ENCODE data around the gene SIGLEC9.

Gene SIGLEC9

DNA sequence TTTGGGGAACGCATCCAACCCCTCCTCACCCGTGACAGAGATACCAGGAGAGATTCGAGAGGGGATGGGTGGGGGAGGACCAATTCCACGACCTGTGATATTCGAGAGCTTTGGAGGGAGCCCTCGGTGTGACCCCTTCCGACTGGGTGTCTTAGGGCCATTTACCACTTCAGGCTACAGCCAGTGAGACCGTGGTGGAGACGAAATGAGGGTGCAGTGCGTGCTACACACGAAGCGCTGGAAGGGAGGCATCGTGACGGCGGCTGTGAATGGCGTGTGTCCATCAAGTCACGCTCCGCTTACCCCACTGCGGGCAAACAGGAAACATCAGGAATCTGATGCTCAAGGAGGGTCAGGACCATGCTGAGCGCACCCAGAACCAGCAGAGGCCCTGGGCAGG, 26.9 kb upstream of the SIGLEC9 start:
- DNase-seq = no peak

- peak; percentile 74 for DNase-seq
Observed at GRCh38 chr19:51098365-51099046, 26.2 kb upstream of the SIGLEC9 start.

- no peak for DNase-seq
Observed at GRCh38 chr19:51099047-51099382, 25.7 kb upstream of the SIGLEC9 start.

DNA sequence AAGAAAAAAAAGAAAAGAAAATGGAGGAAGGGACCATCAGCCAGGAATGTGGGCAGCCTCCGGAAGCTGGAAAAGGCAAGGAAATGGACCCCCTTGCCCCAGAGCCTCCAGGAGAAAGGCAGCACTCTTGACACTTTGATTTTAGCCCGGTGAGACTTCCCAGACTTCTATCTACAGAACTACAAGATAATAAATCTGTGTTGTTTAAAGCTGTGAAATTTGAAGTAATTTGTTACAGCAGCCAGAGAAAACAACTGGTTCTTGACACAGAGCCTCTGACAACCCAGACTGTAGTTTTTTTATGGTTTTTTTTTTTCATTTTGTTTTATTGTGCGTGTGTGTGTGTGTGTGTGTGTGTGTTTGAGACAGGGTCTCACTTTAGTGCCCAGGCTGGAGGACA, 24.1 kb upstream of the SIGLEC9 start:
- DNase-seq = no peak

- no peak for DNase-seq
Observed at GRCh38 chr19:51101171-51101865, 23.4 kb upstream of the SIGLEC9 start.

GRCh38 chr19:51102991-51103390, 21.7 kb upstream of the SIGLEC9 start:
- DNase-seq = no peak

DNA sequence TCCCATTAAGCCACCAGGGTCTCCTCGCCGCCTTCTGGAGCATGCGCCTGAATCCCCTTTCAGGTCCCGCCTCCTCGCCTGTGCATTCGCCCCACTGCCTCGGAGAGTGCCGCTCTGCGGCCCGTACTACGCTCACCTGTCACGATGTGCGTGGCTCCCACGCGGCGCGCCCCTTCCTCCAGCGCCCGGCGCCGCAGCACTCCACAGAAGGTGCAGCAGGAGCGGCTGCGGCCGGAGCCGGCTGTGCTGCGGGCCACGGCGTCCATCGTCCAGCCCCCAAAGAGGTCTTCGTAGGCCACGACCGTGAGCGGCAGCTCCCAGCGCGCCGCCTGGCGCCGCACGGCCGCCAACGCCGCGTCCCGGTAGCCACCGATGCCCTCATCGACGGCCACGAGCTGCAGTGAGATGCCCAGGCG, 20.8 kb upstream of the SIGLEC9 start:
- no peak for DNase-seq

GRCh38 chr19:51107406-51108065, 17.2 kb upstream of the SIGLEC9 start:
- DNase-seq = no peak

DNA sequence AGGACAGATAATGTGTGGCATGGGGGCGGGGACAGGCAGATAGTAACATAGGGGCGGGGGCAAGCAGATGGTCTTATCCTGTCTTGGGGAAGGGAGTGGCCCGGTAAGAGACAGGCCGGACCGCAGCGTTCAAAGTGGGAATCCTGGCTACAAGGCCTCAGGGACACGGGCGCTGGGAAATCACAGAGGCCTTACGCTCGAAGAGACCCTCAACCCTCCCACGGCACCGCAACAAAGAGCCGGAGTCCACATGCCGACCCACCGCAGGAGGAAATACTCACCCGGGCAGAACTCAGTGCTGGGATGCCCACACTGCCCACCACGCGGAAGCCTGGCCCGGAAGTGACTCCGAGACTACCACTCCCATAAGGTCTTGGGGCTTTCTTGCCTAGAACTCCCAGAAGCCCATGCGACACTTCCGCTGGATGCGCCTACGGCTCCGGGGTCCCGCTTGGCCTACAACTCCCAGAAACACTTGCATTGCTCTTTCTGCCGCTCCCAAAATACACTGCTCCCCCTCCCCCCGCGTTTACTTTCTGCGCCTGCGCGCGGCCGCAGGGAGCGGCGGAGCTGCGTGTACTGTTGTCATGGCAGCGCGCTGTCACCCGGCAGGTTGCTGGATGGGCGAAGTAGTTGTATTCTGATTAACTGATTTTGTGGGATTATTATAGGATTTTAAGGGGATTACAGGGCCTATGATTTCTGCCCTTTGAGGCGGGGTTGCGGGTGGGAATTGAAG, 16.5 kb upstream of the SIGLEC9 start, which contains the start of gene CTU1:
CTU1 (minus strand) TSS at position 344 of the 739 bp plus-strand sequence. CDS start 3,840 bp downstream, outside the sequence.
- peak; percentile 99 for DNase-seq

- DNase-seq = no peak
Observed at GRCh38 chr19:51108805-51109146, 15.9 kb upstream of the SIGLEC9 start.

GRCh38 chr19:51110666-51110971, 14.1 kb upstream of the SIGLEC9 start:
- no peak for DNase-seq

GRCh38 chr19:51111606-51112005, 13.1 kb upstream of the SIGLEC9 start:
- DNase-seq = no peak

DNA sequence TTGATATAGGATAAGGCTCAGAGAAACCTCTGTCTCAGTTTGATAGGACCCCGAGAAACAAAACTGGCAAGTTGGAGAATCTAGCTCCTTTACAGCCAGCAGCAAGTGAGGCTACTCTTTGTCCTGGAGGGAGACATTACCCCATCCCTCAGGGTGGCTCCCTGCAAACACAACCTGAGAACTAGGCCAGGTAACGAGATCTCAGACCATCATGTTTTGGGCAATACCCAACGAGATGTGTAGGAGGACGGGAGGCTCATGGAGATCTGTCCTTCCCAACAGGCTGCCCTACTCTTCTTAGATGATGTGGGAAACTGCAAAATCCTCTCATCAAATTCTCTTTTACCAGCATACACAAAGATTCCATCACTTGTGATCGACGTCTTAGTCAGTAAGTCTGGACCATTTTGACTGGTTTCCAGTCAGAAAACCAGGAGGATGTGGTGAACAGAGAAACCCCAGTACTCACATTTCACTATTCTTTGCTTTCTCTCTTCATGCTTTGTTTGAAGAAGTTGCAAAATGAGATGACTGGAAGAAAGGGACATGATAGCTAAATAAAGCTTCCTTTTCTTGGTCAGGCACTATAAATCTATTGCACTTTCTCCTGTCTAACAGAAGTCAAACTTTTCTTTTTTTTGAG, 10.5 kb upstream of the SIGLEC9 start:
- DNase-seq = no peak

- no peak for DNase-seq
Observed at GRCh38 chr19:51116736-51117286, 7.9 kb upstream of the SIGLEC9 start.

DNA sequence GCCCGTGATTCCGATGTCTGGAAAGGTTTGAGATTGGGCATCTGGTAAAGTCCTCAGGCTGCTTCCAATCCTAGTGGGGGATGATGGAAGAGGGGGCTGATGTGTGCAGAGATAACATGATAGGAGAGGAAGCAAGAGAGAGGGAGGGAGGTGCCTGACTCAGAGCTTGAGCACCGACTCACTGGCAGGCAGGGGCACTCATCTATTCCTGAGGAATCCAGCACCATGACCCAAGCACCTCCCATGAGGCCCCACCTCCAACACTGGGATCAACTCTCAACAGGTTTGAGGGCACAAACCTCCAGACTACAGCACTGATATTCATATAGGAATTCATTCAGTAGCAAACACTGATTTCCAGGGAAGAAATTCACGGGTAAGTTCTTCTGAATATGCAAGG, 5.6 kb upstream of the SIGLEC9 start:
- DNase-seq = no peak

- DNase-seq = no peak
Observed at GRCh38 chr19:51119611-51120010, 5.1 kb upstream of the SIGLEC9 start.

DNA sequence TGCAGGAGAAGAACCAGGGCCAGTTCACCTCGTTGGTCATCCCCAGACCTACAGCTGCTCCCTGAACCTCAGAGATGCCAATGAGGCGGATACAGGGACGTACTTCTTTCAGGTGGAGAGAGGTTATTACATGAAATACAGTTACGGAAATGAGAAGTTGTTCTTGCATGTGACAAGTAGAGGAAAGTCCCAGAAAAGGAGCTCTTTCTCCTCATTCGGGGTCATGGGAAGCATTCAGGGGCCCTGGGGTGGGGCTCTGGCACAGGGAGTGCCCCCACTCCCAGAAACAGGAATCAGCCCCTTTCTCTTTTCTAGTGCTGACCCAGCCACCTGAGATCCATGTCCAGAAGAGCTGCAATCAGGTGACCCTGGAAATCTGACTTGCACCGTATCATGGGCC, 4.5 kb upstream of the SIGLEC9 start:
- no peak for DNase-seq

DNA sequence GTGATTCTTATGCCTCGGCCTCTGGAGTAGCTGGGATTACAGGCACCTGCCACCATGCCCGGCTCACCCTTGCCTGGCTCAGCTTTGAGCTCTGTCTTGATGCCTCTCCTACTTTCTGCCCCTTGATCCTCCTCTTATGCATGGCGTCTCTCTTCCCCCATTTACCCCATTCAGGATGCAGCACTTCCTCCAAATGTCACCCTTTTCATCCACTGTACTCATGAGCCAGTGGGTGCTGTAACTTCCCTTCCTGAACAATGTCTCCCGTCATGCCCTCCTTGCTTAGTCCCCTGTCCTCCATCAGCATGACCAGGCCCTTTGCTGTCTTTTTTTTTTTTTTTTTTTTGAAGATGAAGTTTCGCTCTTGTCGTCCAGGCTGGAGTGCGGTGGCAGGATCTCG, 3.4 kb upstream of the SIGLEC9 start:
- DNase-seq = no peak

GRCh38 chr19:51122112-51122981, 2.4 kb upstream of the SIGLEC9 start:
- DNase-seq = no peak

DNA sequence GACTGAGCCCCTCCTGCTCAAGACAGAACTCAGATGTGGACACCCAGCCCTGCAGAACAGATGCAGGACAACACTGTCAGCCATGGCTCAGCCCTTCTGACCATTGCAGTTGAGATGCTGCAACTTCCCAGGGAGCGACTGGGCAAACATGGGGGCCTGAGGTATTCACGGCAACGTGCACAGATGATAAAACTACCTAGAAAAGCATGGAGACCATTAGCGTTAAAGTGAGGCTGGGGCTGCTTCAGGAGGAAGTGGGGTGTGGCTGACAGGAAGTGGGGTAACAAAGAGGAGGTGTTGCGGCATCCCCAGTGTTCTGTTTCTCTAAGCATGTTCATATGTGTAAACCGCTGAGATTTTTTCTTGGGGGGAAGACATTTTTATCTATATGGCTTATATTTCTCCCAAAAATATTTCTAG, 1.3 kb upstream of the SIGLEC9 start:
- DNase-seq = no peak

GRCh38 chr19:51123802-51124201, 904 bp upstream of the SIGLEC9 start:
- no peak for DNase-seq

DNA sequence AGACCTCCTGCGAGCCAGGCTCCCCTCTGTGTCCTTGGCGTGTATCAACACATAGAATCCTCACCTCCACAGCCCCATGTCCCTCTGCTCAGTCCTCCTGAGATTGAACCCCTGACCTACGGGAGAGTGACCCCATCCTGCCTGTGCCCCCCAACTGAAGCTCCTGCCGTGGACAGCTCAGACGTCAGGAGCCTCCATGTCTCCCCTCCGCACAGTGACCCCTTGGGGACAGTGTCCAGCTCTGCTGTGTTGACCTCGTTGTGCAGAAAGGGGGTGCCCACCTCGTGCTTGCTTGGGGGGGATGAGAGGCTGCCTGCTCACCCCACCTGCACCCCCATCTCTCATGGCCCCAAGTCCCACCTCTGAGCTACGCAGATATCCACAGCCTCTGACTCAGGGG, 490 bp upstream of the SIGLEC9 start:
- no peak for DNase-seq
